KMS-11 (cell line): ENCODE results near the gene USPL1.

ENCODE experiments used
- H2AFZ ChIP-seq: fragments of 200-600 bp; sonication (generic); 2 replicates; pipeline ENCODE4 v1.6.1; 2016; ENCODE audit warnings: antibody characterized with exemption, mixed run types, low read depth
- H3K27ac ChIP-seq: fragments of 200-600 bp; sonication (generic); 2 replicates; pipeline ENCODE4 v1.6.1; 2016; ENCODE audit warnings: mild to moderate bottlenecking, mixed run types
- H3K27me3 ChIP-seq: fragments of 200-600 bp; sonication (generic); 2 replicates; pipeline ENCODE4 v1.6.1; 2017; ENCODE audit warnings: mild to moderate bottlenecking, low read depth, mixed run types, moderate library complexity; ENCODE audit not compliant: insufficient read depth
- H3K36me3 ChIP-seq: fragments of 200-600 bp; sonication (generic); 2 replicates; pipeline ENCODE4 v1.6.1; 2017; ENCODE audit warnings: mild to moderate bottlenecking, mixed run types; ENCODE audit not compliant: insufficient read depth
- H3K4me1 ChIP-seq: fragments of 200-600 bp; sonication (generic); 2 replicates; pipeline ENCODE4 v1.6.1; 2016; ENCODE audit warnings: mild to moderate bottlenecking, low read depth, mixed run types; ENCODE audit not compliant: poor library complexity, severe bottlenecking
- H3K4me2 ChIP-seq: fragments of 200-600 bp; sonication (generic); 2 replicates; pipeline ENCODE4 v1.7.0; 2016; ENCODE audit warnings: mild to moderate bottlenecking, mixed run types
- H3K4me3 ChIP-seq: fragments of 200-600 bp; sonication (generic); IDR thresholded peaks from 2 replicates; pipeline ENCODE4 v1.6.1; 2017; ENCODE audit warnings: low read depth, low read length, mixed read lengths; ENCODE audit not compliant: insufficient read depth
- H3K79me2 ChIP-seq: fragments of 200-600 bp; sonication (generic); 2 replicates; pipeline ENCODE4 v1.6.1; 2016; ENCODE audit warnings: low read depth, mixed run types; ENCODE audit not compliant: insufficient read depth
- H3K9ac ChIP-seq: fragments of 200-600 bp; sonication (generic); 2 replicates; pipeline ENCODE4 v1.6.1; 2016; ENCODE audit warnings: mild to moderate bottlenecking, mixed run types
- H4K20me1 ChIP-seq: fragments of 200-600 bp; sonication (generic); 2 replicates; pipeline ENCODE4 v1.6.1; 2016; ENCODE audit warnings: mild to moderate bottlenecking, mixed run types; ENCODE audit not compliant: insufficient read depth
- CTCF ChIP-seq: fragments of 200-600 bp; sonication (generic); conservative IDR thresholded peaks from 2 replicates; pipeline ENCODE4 v1.6.1; 2017; ENCODE audit warnings: low read depth, mild to moderate bottlenecking, antibody characterized with exemption, low read length, moderate library complexity, mixed read lengths

Gene USPL1

DNA sequence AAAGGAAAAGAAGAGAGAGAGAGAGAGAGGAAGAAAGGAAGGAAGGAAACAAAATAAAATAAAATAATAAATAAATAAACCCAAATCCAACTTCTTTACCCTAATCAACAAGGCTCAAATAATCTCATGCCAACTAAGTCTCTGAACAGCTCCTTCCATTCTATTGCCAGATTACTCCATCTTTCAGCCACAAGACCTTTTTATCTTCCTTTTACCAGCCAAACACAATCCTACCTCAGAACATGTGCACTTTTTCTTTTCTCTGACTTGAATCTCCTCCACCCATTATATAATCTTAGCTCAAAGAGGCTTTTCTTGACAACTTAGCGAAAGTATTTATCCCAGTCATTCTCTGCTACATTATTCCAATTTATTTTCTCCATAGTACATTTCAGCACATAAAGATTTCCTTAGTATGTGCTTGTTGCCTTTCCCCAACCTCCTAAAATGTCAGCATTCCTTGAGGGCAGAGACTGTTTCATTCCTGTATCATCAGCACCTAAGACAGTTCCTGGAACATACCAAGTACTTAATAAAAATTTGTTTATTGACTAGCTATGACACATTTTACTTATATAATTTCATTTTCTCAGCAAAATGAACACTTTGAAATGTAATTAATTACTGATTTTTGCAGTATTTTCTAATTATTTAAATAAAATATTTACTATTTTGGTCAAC, 33.5 kb upstream of the USPL1 start:
- Histone ChIP-seq H3K4me2 (no peak overlapping the region), H3K4me1 (peaks cover 7% of the 10 kb centered on the region), H3K9ac (no peak overlapping the region), H3K27me3 (no peaks in the 10 kb centered on the region), H2AFZ (no peak overlapping the region), H3K79me2 (no peaks in the 10 kb centered on the region), H4K20me1 (no peaks in the 10 kb centered on the region), H3K36me3 (no peaks in the 10 kb centered on the region), H3K27ac (no peak overlapping the region), H3K4me3 (no peak overlapping the region)
- TF ChIP-seq CTCF, result no peak

GRCh38 chr13:30585748-30586262, 31.9 kb upstream of the USPL1 start:
- Histone ChIP-seq H4K20me1 (no peaks in the 10 kb centered on the region), H3K27ac (no peak overlapping the region)

GRCh38 chr13:30587231-30587630, 30.5 kb upstream of the USPL1 start:
- H4K20me1 ChIP-seq, result no peaks in the 10 kb centered on the region
- TF ChIP-seq CTCF, result no peak
- H3K36me3 ChIP-seq, result no peaks in the 10 kb centered on the region
- no peaks in the 10 kb centered on the region for H3K79me2 ChIP-seq
- H3K27me3 ChIP-seq, result no peaks in the 10 kb centered on the region
- peaks cover 6% of the 10 kb centered on the region for H3K4me1 ChIP-seq
- no peak overlapping the region for H3K27ac ChIP-seq
- no peak overlapping the region for H3K4me2 ChIP-seq
- no peak overlapping the region for H2AFZ ChIP-seq
- H3K9ac ChIP-seq, result no peak overlapping the region
- H3K4me3 ChIP-seq, result no peak overlapping the region

More at GRCh38 chr13:30585748-30586262, 31.9 kb upstream of the USPL1 start:
- no peaks in the 10 kb centered on the region for H3K79me2 ChIP-seq
- H2AFZ ChIP-seq, result no peak overlapping the region
- H3K36me3 ChIP-seq, result no peaks in the 10 kb centered on the region
- no peak overlapping the region for H3K4me2 ChIP-seq
- no peak overlapping the region for H3K9ac ChIP-seq
- no peak for TF ChIP-seq CTCF
- H3K4me3 ChIP-seq, result no peak overlapping the region
- peaks cover 7% of the 10 kb centered on the region for H3K4me1 ChIP-seq
- no peaks in the 10 kb centered on the region for H3K27me3 ChIP-seq

GRCh38 chr13:30587739-30588138, 30.0 kb upstream of the USPL1 start:
- no peak overlapping the region for H3K4me2 ChIP-seq
- H4K20me1 ChIP-seq, result no peaks in the 10 kb centered on the region
- H3K36me3 ChIP-seq, result no peaks in the 10 kb centered on the region
- no peak overlapping the region for H3K27ac ChIP-seq
- TF ChIP-seq CTCF, result no peak
- no peak overlapping the region for H3K9ac ChIP-seq
- no peaks in the 10 kb centered on the region for H3K27me3 ChIP-seq
- H3K79me2 ChIP-seq, result no peaks in the 10 kb centered on the region
- no peak overlapping the region for H3K4me3 ChIP-seq
- H2AFZ ChIP-seq, result no peak overlapping the region
- peaks cover 12% of the 10 kb centered on the region for H3K4me1 ChIP-seq
